ENCODE results near the gene THEM4. TPM values are rescaled to one million over a fixed set of nuclear protein-coding genes. Genes with fewer than 3 reads are reported as not detected.

Gene THEM4
- total and polyA plus RNA-seq, 2 donors (not counting 1 experiment from before 2014, with no cell fraction given) = 15.0 to 16.1 TPM

DNA sequence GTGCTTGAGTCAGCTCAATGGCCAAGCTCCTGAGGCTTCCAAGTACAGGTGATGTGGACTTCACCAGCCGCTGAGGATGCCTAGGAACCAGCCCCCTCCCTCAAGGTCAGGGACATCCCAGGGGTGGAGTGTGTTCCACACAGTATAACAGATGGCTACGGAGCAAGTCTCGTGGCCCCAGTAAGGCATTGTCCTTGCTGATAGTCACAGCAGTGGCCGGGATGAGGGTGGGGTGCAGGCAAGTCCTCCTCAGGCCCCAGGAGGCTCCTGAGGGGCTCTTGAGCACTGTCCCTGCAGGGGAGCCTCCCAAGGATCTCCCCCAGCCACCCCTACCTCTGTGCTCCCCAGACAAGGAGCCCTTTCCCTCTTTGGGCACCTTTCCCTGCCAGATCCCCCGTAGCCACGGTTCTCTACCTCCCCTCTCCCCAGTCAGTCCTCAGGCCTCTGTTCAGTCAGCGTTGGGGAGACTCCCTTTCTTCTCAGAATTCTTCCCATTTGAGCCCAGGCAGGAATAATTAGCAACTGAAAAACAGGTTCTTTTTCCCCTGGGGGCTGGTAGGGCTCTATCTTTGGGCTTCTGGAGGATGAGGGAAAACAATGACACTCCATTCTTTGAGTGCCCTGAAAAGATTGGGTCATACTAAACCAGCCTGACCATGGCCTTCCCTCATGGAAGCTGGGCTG lies 48.7 kb downstream of the THEM4 start:
- ChIA-PET CTCF (no interaction called here), POLR2A (no interaction called here)
- no peak for DNase-seq
- H3K9ac ChIP-seq (ENCODE audit: low read length) = no peak overlapping the region
- H3K9me3 ChIP-seq (ENCODE audit: control extremely low read depth in 1 of 3, control insufficient read depth in 2 of 3, insufficient read depth in 1 of 3, low read length in 2 of 3) = no peaks in the 10 kb centered on the region
- H3K4me1 ChIP-seq (ENCODE audit: control insufficient read depth in 2 of 2, insufficient read depth in 2 of 2, low read length in 2 of 2) = peaks cover 8 to 15% of the 10 kb centered on the region in 2 donors
- no peaks in the 10 kb centered on the region for H4K20me1 ChIP-seq (ENCODE audit: control insufficient read depth, insufficient read depth, low read length, poor library complexity, severe bottlenecking)
- WGBS (ENCODE audit: insufficient coverage) = 95% methylated on average over 7 of the region's 7 CpGs
- no peaks in the 10 kb centered on the region for H3K9me3 Mint-ChIP-seq (ENCODE audit: insufficient read depth)
- H3K4me3 ChIP-seq (ENCODE audit: control extremely low read depth in 1 of 5, extremely low read depth in 1 of 5, insufficient read depth in 1 of 5, low read depth in 2 of 5, low read length in 4 of 5) = no peak overlapping the region
- peak overlapping the region; percentile 4 for H3K4me2 ChIP-seq (replicated peaks; ENCODE audit: low read depth, low read length, poor library complexity, severe bottlenecking)
- no peak overlapping the region for H3K27ac ChIP-seq (ENCODE audit: low read length in 2 of 2)
- H3K4me3 Mint-ChIP-seq = no peak overlapping the region
- no peak overlapping the region for H3K27ac Mint-ChIP-seq
- TF ChIP-seq EZH2 (IDR thresholded peaks at IDR 0.05; ENCODE audit: borderline replicate concordance, insufficient read depth, low read depth, low read length, poor library complexity, severe bottlenecking) = no peak
- TF ChIP-seq, protein P1, sequence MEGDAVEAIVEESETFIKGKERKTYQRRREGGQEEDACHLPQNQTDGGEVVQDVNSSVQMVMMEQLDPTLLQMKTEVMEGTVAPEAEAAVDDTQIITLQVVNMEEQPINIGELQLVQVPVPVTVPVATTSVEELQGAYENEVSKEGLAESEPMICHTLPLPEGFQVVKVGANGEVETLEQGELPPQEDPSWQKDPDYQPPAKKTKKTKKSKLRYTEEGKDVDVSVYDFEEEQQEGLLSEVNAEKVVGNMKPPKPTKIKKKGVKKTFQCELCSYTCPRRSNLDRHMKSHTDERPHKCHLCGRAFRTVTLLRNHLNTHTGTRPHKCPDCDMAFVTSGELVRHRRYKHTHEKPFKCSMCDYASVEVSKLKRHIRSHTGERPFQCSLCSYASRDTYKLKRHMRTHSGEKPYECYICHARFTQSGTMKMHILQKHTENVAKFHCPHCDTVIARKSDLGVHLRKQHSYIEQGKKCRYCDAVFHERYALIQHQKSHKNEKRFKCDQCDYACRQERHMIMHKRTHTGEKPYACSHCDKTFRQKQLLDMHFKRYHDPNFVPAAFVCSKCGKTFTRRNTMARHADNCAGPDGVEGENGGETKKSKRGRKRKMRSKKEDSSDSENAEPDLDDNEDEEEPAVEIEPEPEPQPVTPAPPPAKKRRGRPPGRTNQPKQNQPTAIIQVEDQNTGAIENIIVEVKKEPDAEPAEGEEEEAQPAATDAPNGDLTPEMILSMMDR (IDR thresholded peaks at IDR 0.05) = no peak
- no peaks in the 10 kb centered on the region for H3K27me3 ChIP-seq (replicated peaks in 1 of 4; ENCODE audit: control extremely low read depth in 1 of 4, control insufficient read depth in 3 of 4, insufficient read depth in 4 of 4, low read length in 3 of 4)
- no peaks in the 10 kb centered on the region for H3K79me2 ChIP-seq (ENCODE audit: control insufficient read depth, insufficient read depth, low read length)
- H3K36me3 ChIP-seq (replicated peaks in 1 of 2; ENCODE audit: control extremely low read depth in 1 of 2, control insufficient read depth in 1 of 2, extremely low read depth in 1 of 2, insufficient read depth in 2 of 2, low read length in 1 of 2) = no peaks in the 10 kb centered on the region
- intact Hi-C loops (cut with micrococcal nuclease) = no loop called here
- H3K4me1 Mint-ChIP-seq = peaks cover 12% of the 10 kb centered on the region
- H3K27me3 Mint-ChIP-seq = peaks cover 12% of the 10 kb centered on the region
- ATAC-seq (ENCODE audit: low read depth) = no peak
- no peak overlapping the region for H2AFZ ChIP-seq (ENCODE audit: insufficient read depth, low read depth, low read length, poor library complexity, severe bottlenecking)

DNA sequence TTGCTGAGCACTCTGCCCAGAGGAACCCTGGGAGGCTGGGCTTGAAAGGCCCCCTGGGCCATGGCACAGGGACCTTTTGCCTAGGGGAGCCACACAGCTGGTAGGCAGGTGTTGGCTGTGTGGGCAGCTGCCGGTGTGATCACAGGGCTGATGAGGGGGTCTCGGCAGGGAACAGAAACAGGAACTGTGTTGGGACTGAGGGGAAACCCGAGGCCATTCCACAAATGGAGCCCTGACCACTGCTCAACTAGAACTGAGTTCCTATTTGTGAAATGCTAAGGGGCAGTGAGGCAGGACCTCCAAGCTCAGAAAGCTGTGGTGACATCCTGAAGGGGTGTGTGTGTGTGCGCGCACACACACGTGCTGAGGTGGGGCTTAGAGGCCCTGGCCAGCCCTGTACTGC lies 49.4 kb downstream of the THEM4 start:
- 14% methylated on average over 3 of the region's 6 CpGs for WGBS (ENCODE audit: insufficient coverage)
- Histone ChIP-seq H3K4me3 (ENCODE audit: control extremely low read depth in 1 of 5, extremely low read depth in 1 of 5, insufficient read depth in 1 of 5, low read depth in 2 of 5, low read length in 4 of 5) (no peak overlapping the region), H3K27ac (ENCODE audit: low read length in 2 of 2) (no peak overlapping the region), H3K36me3 (replicated peaks in 1 of 2; ENCODE audit: control extremely low read depth in 1 of 2, control insufficient read depth in 1 of 2, extremely low read depth in 1 of 2, insufficient read depth in 2 of 2, low read length in 1 of 2) (no peaks in the 10 kb centered on the region), H3K27me3 (replicated peaks in 1 of 4; ENCODE audit: control extremely low read depth in 1 of 4, control insufficient read depth in 3 of 4, insufficient read depth in 4 of 4, low read length in 3 of 4) (no peaks in the 10 kb centered on the region), H2AFZ (ENCODE audit: insufficient read depth, low read depth, low read length, poor library complexity, severe bottlenecking) (no peak overlapping the region), H3K9me3 (ENCODE audit: control extremely low read depth in 1 of 3, control insufficient read depth in 2 of 3, insufficient read depth in 1 of 3, low read length in 2 of 3) (no peaks in the 10 kb centered on the region), H4K20me1 (ENCODE audit: control insufficient read depth, insufficient read depth, low read length, poor library complexity, severe bottlenecking) (no peaks in the 10 kb centered on the region), H3K4me1 (ENCODE audit: control insufficient read depth in 2 of 2, insufficient read depth in 2 of 2, low read length in 2 of 2) (peaks cover 8 to 15% of the 10 kb centered on the region in 2 donors), H3K9ac (ENCODE audit: low read length) (no peak overlapping the region), H3K79me2 (ENCODE audit: control insufficient read depth, insufficient read depth, low read length) (no peaks in the 10 kb centered on the region), H3K4me2 (replicated peaks; ENCODE audit: low read depth, low read length, poor library complexity, severe bottlenecking) (peak overlapping the region; percentile 4)
- intact Hi-C loops (cut with micrococcal nuclease) = no loop called here
- Mint-ChIP-seq H3K27ac (no peak overlapping the region), H3K4me1 (peaks cover 12% of the 10 kb centered on the region), H3K9me3 (ENCODE audit: insufficient read depth) (no peaks in the 10 kb centered on the region), H3K4me3 (no peak overlapping the region), H3K27me3 (peaks cover 4% of the 10 kb centered on the region)
- ChIA-PET CTCF (interaction anchor here (0.6 kb wide), 1 partner anchor 17 kb away, joined by 3 read pairs; no protein-coding TSS in a partner anchor), POLR2A (interaction anchor here (0.7 kb wide), 1 partner anchor 23 kb away, joined by 4 read pairs; no protein-coding TSS in a partner anchor)
- TF ChIP-seq EZH2 (IDR thresholded peaks at IDR 0.05; ENCODE audit: borderline replicate concordance, insufficient read depth, low read depth, low read length, poor library complexity, severe bottlenecking) = no peak
- TF ChIP-seq, protein P1 (IDR thresholded peaks at IDR 0.05) = no peak
- peak; percentile 30 for DNase-seq
- no peak for ATAC-seq (ENCODE audit: low read depth)

Measured in B cell (primary cell).